ENCODE measurements around the gene PLCB1. TPM values are rescaled to one million over a fixed set of nuclear protein-coding genes. Genes with fewer than 3 reads are reported as not detected.

Gene PLCB1
- total and polyA plus RNA-seq, 2 of the 4 experiments (the other 2 are of a cell fraction), result 5.6 to 16.1 TPM

GRCh38 chr20:8425802-8426201 is 293.7 kb downstream of the PLCB1 start:
- intact Hi-C loops (cut with micrococcal nuclease) (no loop called here), in situ Hi-C loops (cut with MboI; ENCODE audit: low sequenced_read_pairs) (no loop called here), dilution Hi-C loops (cut with HindIII; ENCODE audit: low sequenced_read_pairs, unreplicated experiment) (no loop called here)
- Histone ChIP-seq H4K20me1 (ENCODE audit: insufficient read depth, low read length) (no peaks in the 10 kb centered on the region), H2BK5ac (ENCODE audit: low read depth, low read length, poor library complexity, severe bottlenecking) (no peak overlapping the region), H2AFZ (replicated peaks; ENCODE audit: low read length, poor library complexity) (no peak overlapping the region), H3K79me1 (ENCODE audit: low read depth in 1 of 2, low read length in 2 of 2) (peaks cover 0 to 4% of the 10 kb centered on the region in 2 experiments; a peak in 1 of 4 replicates), H2BK15ac (ENCODE audit: low read depth, low read length) (no peak overlapping the region), H2AK9ac (replicated peaks; ENCODE audit: low read depth, low read length, poor library complexity) (no peak overlapping the region), H3K36me3 (ENCODE audit: control insufficient read depth, insufficient read depth, low read length) (no peaks in the 10 kb centered on the region), H3K9me3 (ENCODE audit: control insufficient read depth, insufficient read depth, low read length) (no peaks in the 10 kb centered on the region), H3K27me3 (ENCODE audit: control insufficient read depth, insufficient read depth, low read length) (no peaks in the 10 kb centered on the region), H4K5ac (ENCODE audit: low read depth, low read length) (no peak overlapping the region), H2AK5ac (ENCODE audit: low read depth, low read length) (peak overlapping the region; percentile 25; the same call in 1 of the 2 replicates), H4K8ac (ENCODE audit: low read depth in 2 of 2, low read length in 2 of 2) (no peak overlapping the region), H4K91ac (ENCODE audit: insufficient read depth, low read depth, low read length) (no peak overlapping the region), H3K27ac (ENCODE audit: insufficient read depth, low read length) (no peak overlapping the region), H3K4ac (ENCODE audit: low read depth, low read length) (peak overlapping the region; percentile 37), H3K18ac (ENCODE audit: low read depth, low read length) (no peak overlapping the region), H3K4me2 (ENCODE audit: low read depth, low read length) (no peak overlapping the region), H3K23ac (ENCODE audit: low read depth, low read length) (no peak overlapping the region), H3K14ac (replicated peaks; ENCODE audit: low read depth, low read length) (no peak overlapping the region), H3K4me1 (ENCODE audit: control insufficient read depth, insufficient read depth, low read length) (peaks cover 6% of the 10 kb centered on the region; the same call in 1 of the 2 replicates), H3K56ac (ENCODE audit: extremely low read depth, insufficient read depth, low read length) (no peak overlapping the region), H2BK20ac (ENCODE audit: low read depth, low read length) (no peak overlapping the region), H3K9me1 (ENCODE audit: insufficient read depth, low read length) (peaks cover 4% of the 10 kb centered on the region; the same call in 1 of the 2 replicates), H3K4me3 (ENCODE audit: insufficient read depth, low read depth, low read length) (no peak overlapping the region), H2BK120ac (ENCODE audit: low read depth, low read length) (no peak overlapping the region; the same call in 1 of the 2 replicates), H3K9ac (ENCODE audit: low read depth, low read length) (no peak overlapping the region)
- no peak for DNase-seq
- no peak for ATAC-seq (ENCODE audit: low read depth)
- POLR2A ChIA-PET (ENCODE audit: unreplicated experiment), result no interaction called here
- BruUV-seq (replicated peaks), result no TSS peak
- TF ChIP-seq CHD1 (IDR thresholded peaks at IDR 0.05; ENCODE audit: low read depth, low read length) (no peak), BHLHE40 (IDR thresholded peaks at IDR 0.05; ENCODE audit: low read depth, low read length) (no peak)
- CTCF ChIA-PET, result interaction anchor here (0.6 to 0.7 kb wide), 2 partner anchors 13 to 19 kb away, joined by 3 to 6 read pairs; no protein-coding TSS in a partner anchor
- no CpG with 5 or more reads among the region's 4 CpGs for WGBS, 2 experiments (ENCODE audit: extremely low coverage in 2 of 2, insufficient read length in 1 of 2)
